Measurements from ENCODE around the gene MEF2D.

MEF2D gene

GRCh38 chr1:156482276-156482675, 18.3 kb downstream of the MEF2D start:
- in situ Hi-C loops (cut with MboI; ENCODE audit: low sequenced_read_pairs, unreplicated experiment): no loop called here
- no peak for DNase-seq (ENCODE audit: low spot score)
- TF ChIP-seq CTCF (IDR thresholded peaks at IDR 0.05; ENCODE audit: borderline replicate concordance, control extremely low read depth, extremely low read depth, insufficient read depth, missing control alignments): no peak

- DNase-seq (ENCODE audit: low spot score): peak; percentile 73
- no peak for TF ChIP-seq CTCF (IDR thresholded peaks at IDR 0.05; ENCODE audit: borderline replicate concordance, control extremely low read depth, extremely low read depth, insufficient read depth, missing control alignments)
- in situ Hi-C loops (cut with MboI; ENCODE audit: low sequenced_read_pairs, unreplicated experiment): no loop called here
Observed at GRCh38 chr1:156481527-156481926, 19.0 kb downstream of the MEF2D start.

GRCh38 chr1:156480411-156481192, 20.0 kb downstream of the MEF2D start:
- peak; percentile 84 for TF ChIP-seq CTCF (IDR thresholded peaks at IDR 0.05; ENCODE audit: borderline replicate concordance, control extremely low read depth, extremely low read depth, insufficient read depth, missing control alignments)
- peak; percentile 91 for DNase-seq (ENCODE audit: low spot score)
- in situ Hi-C loops (cut with MboI; ENCODE audit: low sequenced_read_pairs, unreplicated experiment): no loop called here

GRCh38 chr1:156480016-156480370, 20.6 kb downstream of the MEF2D start:
- DNase-seq (ENCODE audit: low spot score): no peak
- in situ Hi-C loops (cut with MboI; ENCODE audit: low sequenced_read_pairs, unreplicated experiment): no loop called here
- no peak for TF ChIP-seq CTCF (IDR thresholded peaks at IDR 0.05; ENCODE audit: borderline replicate concordance, control extremely low read depth, extremely low read depth, insufficient read depth, missing control alignments)

- no peak for DNase-seq (ENCODE audit: low spot score)
- no peak for TF ChIP-seq CTCF (IDR thresholded peaks at IDR 0.05; ENCODE audit: borderline replicate concordance, control extremely low read depth, extremely low read depth, insufficient read depth, missing control alignments)
- in situ Hi-C loops (cut with MboI; ENCODE audit: low sequenced_read_pairs, unreplicated experiment): no loop called here
Observed at GRCh38 chr1:156479093-156480015, 21.2 kb downstream of the MEF2D start.

- no peak for TF ChIP-seq CTCF (IDR thresholded peaks at IDR 0.05; ENCODE audit: borderline replicate concordance, control extremely low read depth, extremely low read depth, insufficient read depth, missing control alignments)
- DNase-seq (ENCODE audit: low spot score): no peak
- in situ Hi-C loops (cut with MboI; ENCODE audit: low sequenced_read_pairs, unreplicated experiment): no loop called here
Observed at GRCh38 chr1:156478250-156478627, 22.3 kb downstream of the MEF2D start.

All from GM13976 (cell line).